HG03039 (cell line): Measurements from ENCODE around the gene CDK6.
A peak's percentile ranks its signal among the peaks of the same experiment; 100 is the strongest.

Experiments
- ATAC-seq: cut with Tn5 transposase; IDR thresholded peaks from one replicate; pipeline ENCODE4 v1.9.1; 2021; ENCODE audit warnings: mild to moderate bottlenecking, moderate library complexity; ENCODE audit not compliant: unreplicated experiment

The CDK6 gene

GRCh38 chr7:92740134-92740533, 96.2 kb downstream of the CDK6 start:
- no peak for ATAC-seq

- no peak for ATAC-seq
Observed at GRCh38 chr7:92739091-92739490, 97.3 kb downstream of the CDK6 start.

DNA sequence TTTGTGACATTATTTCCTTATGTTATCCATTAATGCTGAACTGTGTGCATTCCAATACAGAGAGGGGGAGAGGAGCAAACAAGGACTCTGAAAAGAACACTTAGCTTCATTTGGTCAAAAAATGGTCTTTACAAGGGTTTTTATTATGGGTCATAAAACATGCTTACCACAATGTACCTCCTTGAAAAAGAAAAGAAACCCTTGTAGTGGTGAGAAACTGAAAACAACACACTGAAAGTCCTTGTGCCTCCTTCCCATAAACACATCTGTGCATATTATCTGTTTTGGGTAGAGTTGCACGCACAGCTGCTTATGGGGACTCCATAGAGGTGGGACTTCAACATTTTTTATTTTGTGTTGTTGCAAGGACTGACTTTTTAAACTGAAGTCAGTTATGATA, 98.7 kb downstream of the CDK6 start:
- peak; percentile 87 for ATAC-seq

DNA sequence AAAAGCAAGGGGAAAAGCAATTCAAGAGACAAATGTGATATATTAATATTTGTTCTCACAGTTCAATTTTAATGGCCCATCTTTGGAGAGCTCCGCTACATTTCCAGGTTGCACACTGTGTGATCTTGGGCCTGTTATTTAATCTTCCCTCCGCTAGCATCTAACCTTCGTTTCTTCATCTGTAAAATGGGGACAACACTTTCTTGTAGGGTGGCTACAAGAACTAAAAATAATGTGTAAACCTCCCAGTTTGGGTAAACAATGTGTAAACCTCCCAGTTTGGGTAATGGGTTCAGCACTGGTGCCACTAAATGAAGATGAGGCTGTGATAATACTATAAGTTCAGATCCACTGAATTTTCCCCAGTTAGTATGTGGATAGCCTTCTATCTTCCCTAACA, 99.5 kb downstream of the CDK6 start:
- ATAC-seq: no peak

DNA sequence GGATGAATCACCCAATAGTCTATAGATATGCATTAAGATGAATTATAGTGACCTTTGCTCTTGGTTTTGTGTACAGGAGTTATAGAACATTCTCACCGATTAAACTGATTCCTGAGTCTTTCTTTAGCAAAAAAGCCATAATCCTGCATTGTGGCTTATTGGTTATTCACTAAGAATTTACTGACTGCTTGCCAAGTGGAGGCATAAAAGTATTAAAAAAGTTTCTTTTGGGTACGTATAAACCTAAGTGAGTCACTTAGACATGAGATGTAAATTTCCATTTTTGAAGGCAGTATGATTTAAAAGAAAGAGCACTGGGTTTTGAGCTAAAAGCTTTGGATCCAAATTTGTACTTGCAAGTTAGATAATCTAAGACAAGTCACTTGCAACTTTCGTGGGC, 100.7 kb downstream of the CDK6 start:
- no peak for ATAC-seq

DNA sequence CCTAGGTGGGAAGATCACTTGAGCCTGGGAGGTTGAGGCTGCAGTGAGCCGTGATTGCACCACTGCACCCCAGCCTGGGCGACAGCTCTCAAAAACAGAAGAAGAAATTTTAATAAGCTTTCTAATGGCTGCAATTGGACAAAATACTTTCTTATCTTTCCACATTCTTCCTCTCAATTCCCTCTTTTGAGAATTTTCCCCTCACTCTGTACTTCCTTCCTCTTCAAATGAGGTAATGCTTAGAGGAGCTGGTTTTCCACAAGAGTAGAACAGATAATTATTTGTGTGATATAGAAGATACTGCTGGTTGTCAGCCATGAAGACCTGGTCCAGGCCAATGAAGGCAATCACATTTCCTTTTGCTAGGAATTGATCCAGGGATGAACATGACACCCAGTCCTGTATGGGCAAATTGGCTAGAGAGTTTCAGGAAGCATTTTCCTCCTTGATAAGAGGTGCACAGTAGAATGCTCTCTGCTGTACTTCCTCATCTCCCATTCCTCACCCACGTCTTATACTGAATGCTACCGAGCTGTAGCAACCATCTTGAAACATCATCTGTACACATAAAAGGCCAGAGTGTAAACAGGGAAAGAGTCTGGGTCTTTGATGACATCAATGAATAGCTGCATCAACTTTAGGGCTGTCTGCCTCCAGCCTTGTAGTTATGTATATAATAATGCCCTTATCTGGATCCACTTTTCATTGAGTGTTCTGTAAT, 103.9 kb downstream of the CDK6 start:
- ATAC-seq: no peak

GRCh38 chr7:92731335-92732063, 104.9 kb downstream of the CDK6 start:
- ATAC-seq: no peak

DNA sequence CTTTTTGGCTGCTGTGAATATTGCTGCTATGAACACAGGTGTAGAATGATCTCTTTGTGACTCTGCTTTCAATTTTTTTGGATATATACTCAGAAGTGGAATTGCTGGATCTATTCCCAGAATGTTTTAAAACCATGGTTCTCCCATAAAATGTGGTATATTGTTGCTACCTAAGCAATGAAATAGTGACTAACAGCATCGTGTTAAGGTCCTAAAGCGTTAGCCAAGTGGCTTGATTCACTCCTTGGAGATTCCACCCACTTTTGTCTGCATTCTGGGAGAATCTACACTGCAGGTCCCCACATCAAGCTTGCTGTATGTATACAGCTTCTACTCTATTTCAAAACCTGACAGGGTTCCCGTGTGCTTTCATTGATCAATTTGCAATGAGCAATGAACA, 105.6 kb downstream of the CDK6 start:
- ATAC-seq: no peak

- no peak for ATAC-seq
Observed at GRCh38 chr7:92729751-92730150, 106.6 kb downstream of the CDK6 start.

GRCh38 chr7:92729172-92729571, 107.2 kb downstream of the CDK6 start:
- no peak for ATAC-seq

DNA sequence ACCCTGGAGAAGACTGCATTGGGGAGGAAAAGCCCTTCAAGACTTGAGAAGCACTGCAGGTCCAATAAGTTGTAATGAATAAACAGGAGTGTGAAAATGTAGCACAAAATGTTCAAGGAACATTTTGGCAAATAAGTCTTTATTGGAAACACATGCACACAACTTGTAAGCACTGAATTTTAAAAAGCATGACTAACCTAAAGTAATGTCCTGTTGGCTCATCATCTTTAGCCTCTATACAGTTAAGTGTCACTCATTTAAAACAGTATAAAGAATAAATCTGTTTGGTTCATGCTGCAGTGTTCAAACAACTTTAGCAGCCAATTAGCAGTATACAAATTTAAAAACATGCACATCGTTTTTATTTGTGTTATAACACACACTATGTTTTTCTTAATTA, 108.6 kb downstream of the CDK6 start:
- ATAC-seq: no peak

DNA sequence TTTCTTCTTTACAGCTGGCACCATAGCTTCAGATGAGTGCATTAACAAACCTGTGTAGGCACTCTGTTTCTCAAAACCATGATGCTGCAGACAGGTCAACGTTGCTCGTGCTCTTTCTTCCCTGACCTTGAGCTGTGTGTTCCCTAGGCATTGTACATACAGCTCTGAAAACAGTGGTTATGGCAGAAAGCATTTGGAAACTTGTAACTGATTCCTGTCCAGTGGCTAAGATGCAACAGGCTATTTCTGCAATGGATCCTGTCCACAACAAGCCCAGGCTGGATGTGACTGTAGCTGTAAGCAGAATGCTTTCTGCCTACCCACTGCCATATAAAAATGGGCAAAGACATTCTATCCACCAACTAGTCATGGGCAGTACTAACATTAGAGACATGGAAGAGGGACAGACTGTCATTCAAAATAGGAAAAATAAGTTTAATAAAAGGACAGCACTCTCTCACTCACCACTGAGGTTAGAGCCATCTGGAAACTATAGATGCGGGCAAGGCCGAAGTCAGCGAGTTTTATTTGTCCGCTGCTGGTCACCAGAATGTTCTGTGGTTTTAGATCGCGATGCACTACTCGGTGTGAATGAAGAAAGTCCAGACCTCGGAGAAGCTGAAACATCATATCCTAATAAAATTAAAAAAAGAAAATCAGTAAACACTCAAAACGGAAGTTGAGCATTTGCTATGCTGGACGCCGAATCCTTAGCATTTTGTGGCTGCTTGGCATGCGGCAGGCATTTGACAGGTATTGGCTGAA, 111.0 kb downstream of the CDK6 start:
- no peak for ATAC-seq

- no peak for ATAC-seq
Observed at GRCh38 chr7:92723943-92724342, 112.4 kb downstream of the CDK6 start.

GRCh38 chr7:92723205-92723604, 113.2 kb downstream of the CDK6 start:
- no peak for ATAC-seq

GRCh38 chr7:92722541-92722940, 113.8 kb downstream of the CDK6 start:
- ATAC-seq: no peak

DNA sequence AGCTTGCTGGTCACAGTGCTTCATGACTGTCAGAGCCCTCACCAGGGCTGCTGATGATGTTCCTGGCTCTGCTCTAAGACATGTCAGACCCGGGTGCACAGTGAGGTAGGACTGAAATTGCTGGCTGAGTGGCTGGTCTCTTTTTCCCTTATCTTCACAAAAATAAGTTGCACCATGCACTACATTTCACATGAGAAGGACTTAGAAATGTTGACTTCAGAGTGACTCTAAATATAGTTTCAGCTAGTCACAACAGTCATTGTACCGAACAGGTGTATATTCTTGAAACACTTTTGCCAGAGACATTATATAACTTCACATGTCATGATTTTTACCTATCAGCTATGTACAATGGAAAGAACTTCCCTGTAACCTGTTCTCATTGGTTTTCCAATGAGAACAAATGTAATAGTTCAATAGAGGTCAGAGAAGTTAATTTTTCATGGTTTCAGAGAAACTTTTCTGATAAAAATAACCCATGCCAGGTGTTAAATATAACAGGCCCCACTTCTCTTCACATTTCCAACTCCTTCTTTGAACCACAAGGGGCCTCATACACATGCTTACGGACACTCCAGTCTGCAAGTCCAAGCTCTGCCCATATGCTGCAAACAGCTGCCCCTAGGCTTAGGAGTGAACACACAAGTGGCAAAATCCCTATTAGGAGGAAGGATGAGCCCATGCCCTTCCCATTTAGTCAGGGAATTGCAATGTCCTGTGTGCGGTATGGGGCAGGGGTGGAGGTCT, 115.6 kb downstream of the CDK6 start:
- peak; percentile 51 for ATAC-seq

GRCh38 chr7:92717993-92718716, 118.2 kb downstream of the CDK6 start:
- ATAC-seq: peak; percentile 52

DNA sequence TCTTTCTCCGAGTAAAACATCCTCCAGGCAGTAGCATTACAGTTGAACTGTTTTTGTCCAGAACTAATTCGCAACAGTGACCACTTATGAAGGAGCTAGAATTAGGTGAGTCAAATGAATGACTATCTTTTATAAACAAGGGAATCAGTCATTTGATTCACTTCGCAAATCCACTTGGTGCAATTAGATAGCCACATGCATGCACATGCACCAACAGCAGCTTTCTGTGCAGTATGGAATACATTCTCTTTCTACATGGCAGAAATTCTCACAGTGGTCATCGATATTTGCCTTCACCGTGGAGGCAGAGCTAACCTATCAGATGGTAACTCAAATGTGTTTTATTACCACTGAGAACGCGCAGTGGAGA, 118.8 kb downstream of the CDK6 start:
- no peak for ATAC-seq

- ATAC-seq: no peak
Observed at GRCh38 chr7:92716825-92717580, 119.4 kb downstream of the CDK6 start.

GRCh38 chr7:92715963-92716362, 120.4 kb downstream of the CDK6 start:
- no peak for ATAC-seq
